IPS-NIHi11 (cell line): ENCODE data around the gene IL2RA.
A peak's percentile ranks its signal among the peaks of the same experiment; 100 is the strongest.

ENCODE experiments used
- DNase-seq: peaks from one replicate; pipeline ENCODE4 v3.0.0; 2012; ENCODE audit warnings: mixed read lengths, low spot score

Gene IL2RA

GRCh38 chr10:6038071-6038631 lies 24.0 kb downstream of the IL2RA start:
- DNase-seq = no peak

- DNase-seq = no peak
Measured at GRCh38 chr10:6037422-6037821, 24.7 kb downstream of the IL2RA start.

GRCh38 chr10:6036861-6037321 lies 25.3 kb downstream of the IL2RA start:
- DNase-seq = no peak

GRCh38 chr10:6035931-6036575 lies 26.1 kb downstream of the IL2RA start:
- DNase-seq = no peak

GRCh38 chr10:6035101-6035834 lies 26.9 kb downstream of the IL2RA start:
- no peak for DNase-seq

- no peak for DNase-seq
Measured at GRCh38 chr10:6034371-6034770, 27.8 kb downstream of the IL2RA start.

GRCh38 chr10:6033954-6034353 lies 28.2 kb downstream of the IL2RA start:
- DNase-seq = no peak

GRCh38 chr10:6030940-6031339 lies 31.2 kb downstream of the IL2RA start:
- no peak for DNase-seq

GRCh38 chr10:6030217-6030616 lies 31.9 kb downstream of the IL2RA start:
- DNase-seq = no peak

- no peak for DNase-seq
Measured at GRCh38 chr10:6027929-6028328, 34.2 kb downstream of the IL2RA start.

GRCh38 chr10:6025683-6026255 lies 36.4 kb downstream of the IL2RA start:
- DNase-seq = no peak

- DNase-seq = no peak
Measured at GRCh38 chr10:6024334-6024682, 37.9 kb downstream of the IL2RA start.

GRCh38 chr10:6023661-6024333 lies 38.4 kb downstream of the IL2RA start:
- DNase-seq = no peak

- no peak for DNase-seq
Measured at GRCh38 chr10:6022660-6023059, 39.5 kb downstream of the IL2RA start.

- DNase-seq = no peak
Measured at GRCh38 chr10:6020826-6021225, 41.3 kb downstream of the IL2RA start.

GRCh38 chr10:6019796-6020195 lies 42.4 kb downstream of the IL2RA start:
- DNase-seq = no peak

GRCh38 chr10:6019010-6019782 lies 43.0 kb downstream of the IL2RA start:
- no peak for DNase-seq

GRCh38 chr10:6018422-6018821 lies 43.7 kb downstream of the IL2RA start:
- no peak for DNase-seq

GRCh38 chr10:6017781-6018354 lies 44.3 kb downstream of the IL2RA start:
- no peak for DNase-seq

- peak; percentile 68 for DNase-seq
Measured at GRCh38 chr10:6014241-6014761, 47.9 kb downstream of the IL2RA start.
